Middle frontal gyrus (tissue), 1 donor: ENCODE results near the gene CREBZF.

Source experiments
- DNase-seq: peaks from one replicate; pipeline ENCODE4 v3.0.0-alpha.2; 2015; ENCODE audit warnings: low spot score; ENCODE audit errors: extremely low spot score

Gene CREBZF

GRCh38 chr11:85664615-85665481 is at the start of gene CREBZF:
Gene CREBZF (minus strand): TSS chr11:85665129. CDS start chr11:85664875, 254 bp downstream.
- peak; percentile 94 for DNase-seq

GRCh38 chr11:85712953-85713352 is 48.0 kb upstream of the CREBZF start:
- DNase-seq: no peak

- no peak for DNase-seq
Measured at GRCh38 chr11:85710917-85711316, 46.0 kb upstream of the CREBZF start.

- no peak for DNase-seq
Measured at GRCh38 chr11:85709941-85710702, 45.2 kb upstream of the CREBZF start.

- no peak for DNase-seq
Measured at GRCh38 chr11:85705800-85706199, 40.9 kb upstream of the CREBZF start.

GRCh38 chr11:85704967-85705366 is 40.0 kb upstream of the CREBZF start:
- no peak for DNase-seq

- no peak for DNase-seq
Measured at GRCh38 chr11:85699957-85700741, 35.2 kb upstream of the CREBZF start.

- no peak for DNase-seq
Measured at GRCh38 chr11:85698195-85698594, 33.3 kb upstream of the CREBZF start.

- no peak for DNase-seq
Measured at GRCh38 chr11:85697747-85698146, 32.8 kb upstream of the CREBZF start.

GRCh38 chr11:85695546-85695945 is 30.6 kb upstream of the CREBZF start:
- no peak for DNase-seq

GRCh38 chr11:85694385-85694980 is 29.6 kb upstream of the CREBZF start:
- no peak for DNase-seq

GRCh38 chr11:85685820-85686459 is 21.0 kb upstream of the CREBZF start, which contains the start of gene CCDC89:
Gene CCDC89 (minus strand): TSS chr11:85686195. CDS start chr11:85686130, 65 bp downstream.
- peak; percentile 62 for DNase-seq

- DNase-seq: no peak
Measured at GRCh38 chr11:85685125-85685819, 20.3 kb upstream of the CREBZF start.

- no peak for DNase-seq
Measured at GRCh38 chr11:85682330-85683305, 17.7 kb upstream of the CREBZF start.

- DNase-seq: no peak
Measured at GRCh38 chr11:85680897-85681296, 16.0 kb upstream of the CREBZF start.

GRCh38 chr11:85679576-85679975 is 14.6 kb upstream of the CREBZF start:
- DNase-seq: no peak

- no peak for DNase-seq
Measured at GRCh38 chr11:85673393-85673792, 8.5 kb upstream of the CREBZF start.

GRCh38 chr11:85672105-85672902 is 7.4 kb upstream of the CREBZF start:
- DNase-seq: no peak
